Measurements from ENCODE around the gene EFCAB11.

GRCh38 chr14:89941830-89942377, 12.6 kb downstream of the EFCAB11 start:
- no peak for TF ChIP-seq CTCF (IDR thresholded peaks at IDR 0.05)
- TF ChIP-seq POLR2A (IDR thresholded peaks at IDR 0.05), result no peak
